ENCODE data around the gene PRSS27. TPM values are rescaled to one million over a fixed set of nuclear protein-coding genes. Genes with fewer than 3 reads are reported as not detected.

The PRSS27 gene
- polyA plus RNA-seq, 1 of the 3 experiments (the other 2 are of a cell fraction), result 7.7 TPM

DNA sequence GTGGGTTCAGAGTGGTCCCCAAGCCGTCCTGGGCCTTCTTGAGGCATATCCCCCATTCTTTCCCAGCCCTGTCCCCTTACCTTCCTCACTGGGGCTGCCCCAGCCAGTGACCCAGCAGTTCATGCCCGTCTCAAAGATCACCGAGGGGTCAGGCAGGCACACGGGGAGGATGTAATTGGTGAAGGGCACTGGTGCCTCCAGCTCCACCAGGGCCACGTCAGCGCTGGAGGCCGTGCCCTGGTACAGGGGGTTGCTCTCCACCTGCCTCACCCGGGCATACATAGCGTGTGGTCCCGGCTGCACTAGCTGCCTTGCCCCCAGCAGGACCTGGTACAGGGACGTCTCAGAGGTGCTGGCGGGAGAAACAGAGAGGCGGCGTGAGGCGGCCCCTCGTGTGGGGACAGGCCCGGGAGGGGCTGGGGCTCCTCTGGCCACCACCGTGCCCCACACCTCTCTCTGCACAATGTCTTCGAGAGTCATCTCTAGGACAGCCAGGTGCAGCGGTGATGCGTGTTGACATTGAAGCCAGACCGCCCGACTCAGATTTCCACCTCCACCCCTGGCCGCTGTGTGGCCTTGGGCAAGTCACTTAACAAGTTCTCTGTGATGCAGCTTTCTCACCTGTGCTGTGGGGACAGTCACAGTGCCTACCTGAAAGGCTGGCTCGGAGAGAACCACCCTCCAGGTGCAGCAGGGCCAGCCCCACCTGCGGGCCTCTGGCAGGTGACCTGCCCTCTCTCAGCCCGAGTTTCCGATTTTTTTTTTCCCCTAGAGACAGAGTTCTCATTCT, 5.8 kb downstream of the PRSS27 start:
- 80% methylated on average over 9 of the region's 28 CpGs for WGBS (ENCODE audit: low lambda C conversion rate)
- TF ChIP-seq, protein P1, sequence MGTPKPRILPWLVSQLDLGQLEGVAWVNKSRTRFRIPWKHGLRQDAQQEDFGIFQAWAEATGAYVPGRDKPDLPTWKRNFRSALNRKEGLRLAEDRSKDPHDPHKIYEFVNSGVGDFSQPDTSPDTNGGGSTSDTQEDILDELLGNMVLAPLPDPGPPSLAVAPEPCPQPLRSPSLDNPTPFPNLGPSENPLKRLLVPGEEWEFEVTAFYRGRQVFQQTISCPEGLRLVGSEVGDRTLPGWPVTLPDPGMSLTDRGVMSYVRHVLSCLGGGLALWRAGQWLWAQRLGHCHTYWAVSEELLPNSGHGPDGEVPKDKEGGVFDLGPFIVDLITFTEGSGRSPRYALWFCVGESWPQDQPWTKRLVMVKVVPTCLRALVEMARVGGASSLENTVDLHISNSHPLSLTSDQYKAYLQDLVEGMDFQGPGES (IDR thresholded peaks at IDR 0.05; ENCODE audit: low read depth, low read length), result no peak
- TF ChIP-seq SMC3 (IDR thresholded peaks at IDR 0.05; ENCODE audit: low read depth, low read length) (no peak), JUND (IDR thresholded peaks at IDR 0.05) (no peak), EP300 (IDR thresholded peaks at IDR 0.05; ENCODE audit: borderline replicate concordance in 1 of 2, low read depth in 1 of 2, low read length in 1 of 2) (no peak)
- no peak overlapping the region for H3K27ac ChIP-seq (ENCODE audit: low read depth in 2 of 2, low read length in 1 of 2)
- ChIA-PET CTCF (no interaction called here), POLR2A (interaction anchor here (0.7 kb wide), 1 partner anchor 178 kb away, joined by 4 read pairs; no protein-coding TSS in a partner anchor)
- H3K9ac ChIP-seq, result no peak overlapping the region
- no peak overlapping the region for H2AFZ ChIP-seq (ENCODE audit: low read depth)
- DNase-seq, result no peak
- H3K9me2 ChIP-seq, result no peaks in the 10 kb centered on the region
- peaks cover 0 to under 1% of the 10 kb centered on the region in 2 experiments; a peak in 1 of 4 replicates for H3K4me1 ChIP-seq (ENCODE audit: control insufficient read depth in 1 of 2, insufficient read depth in 2 of 2, low read depth in 1 of 2, low read length in 1 of 2)
- no peaks in the 10 kb centered on the region for H3K27me3 ChIP-seq (ENCODE audit: insufficient read depth)
- H3K36me3 ChIP-seq (replicated peaks in 1 of 2; ENCODE audit: control insufficient read depth in 1 of 2, insufficient read depth in 2 of 2, low read length in 1 of 2), result peaks cover 0 to 4% of the 10 kb centered on the region in 2 experiments
- no peaks in the 10 kb centered on the region for H3F3A ChIP-seq (replicated peaks; ENCODE audit: insufficient read depth)
- no peaks in the 10 kb centered on the region for H3K79me2 ChIP-seq (ENCODE audit: insufficient read depth)
- H3K4me3 ChIP-seq (ENCODE audit: low read depth in 2 of 2, low read length in 1 of 2), result no peak overlapping the region
- H3K4me2 ChIP-seq, result no peak overlapping the region
- no peaks in the 10 kb centered on the region for H4K20me1 ChIP-seq (ENCODE audit: insufficient read depth)
- no peaks in the 10 kb centered on the region for H3K9me3 ChIP-seq

- ChIA-PET CTCF (interaction anchor here (1.6 kb wide), 1 partner anchor 155 kb away, joined by 5 read pairs; no protein-coding TSS in a partner anchor), POLR2A (no interaction called here)
- H3K27me3 ChIP-seq (ENCODE audit: insufficient read depth), result no peaks in the 10 kb centered on the region
- 74% methylated on average over 11 of the region's 14 CpGs for WGBS (ENCODE audit: low lambda C conversion rate)
- H4K20me1 ChIP-seq (ENCODE audit: insufficient read depth), result no peaks in the 10 kb centered on the region
- H2AFZ ChIP-seq (ENCODE audit: low read depth), result no peak overlapping the region
- H3K9me3 ChIP-seq, result no peaks in the 10 kb centered on the region
- H3K9me2 ChIP-seq, result no peaks in the 10 kb centered on the region
- DNase-seq, result no peak
- H3K9ac ChIP-seq, result no peak overlapping the region
- no peak for TF ChIP-seq FOXJ3 (CRISPR knock-in tag; IDR thresholded peaks at IDR 0.05)
- peaks cover 0 to 9% of the 10 kb centered on the region in 2 experiments for H3K36me3 ChIP-seq (replicated peaks in 1 of 2; ENCODE audit: control insufficient read depth in 1 of 2, insufficient read depth in 2 of 2, low read length in 1 of 2)
- H3K4me1 ChIP-seq (ENCODE audit: control insufficient read depth in 1 of 2, insufficient read depth in 2 of 2, low read depth in 1 of 2, low read length in 1 of 2), result no peaks in the 10 kb centered on the region; a peak in 1 of 4 replicates
- H3K4me3 ChIP-seq (ENCODE audit: low read depth in 2 of 2, low read length in 1 of 2), result no peak overlapping the region
- H3F3A ChIP-seq (replicated peaks; ENCODE audit: insufficient read depth), result no peaks in the 10 kb centered on the region
- no peak overlapping the region for H3K4me2 ChIP-seq
- no peaks in the 10 kb centered on the region for H3K79me2 ChIP-seq (ENCODE audit: insufficient read depth)
- H3K27ac ChIP-seq (ENCODE audit: low read depth in 2 of 2, low read length in 1 of 2), result no peak overlapping the region
These were observed 6.5 kb downstream of the PRSS27 start for GRCh38 chr16:2713523-2713922.

DNA sequence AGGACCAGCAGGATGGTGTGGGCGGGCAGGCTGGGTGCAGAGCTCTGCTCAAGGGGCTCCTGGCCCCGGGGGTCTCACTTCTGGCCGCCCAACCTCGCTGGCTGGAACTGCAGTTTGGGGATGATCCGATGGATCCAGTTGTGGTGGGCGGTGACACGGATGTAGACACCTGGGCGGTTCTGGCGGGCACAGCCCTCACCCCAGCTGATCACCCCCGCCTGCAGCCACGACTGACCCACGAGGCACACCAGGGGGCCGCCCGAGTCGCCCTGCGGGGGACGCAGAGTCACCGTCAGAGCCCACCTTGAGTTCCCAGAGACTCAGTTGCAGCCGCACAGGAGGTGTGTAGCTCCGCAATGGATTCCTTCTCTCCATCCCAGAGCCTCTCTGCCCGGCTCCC, 7.5 kb downstream of the PRSS27 start:
- H3K4me1 ChIP-seq (ENCODE audit: control insufficient read depth in 1 of 2, insufficient read depth in 2 of 2, low read depth in 1 of 2, low read length in 1 of 2), result no peaks in the 10 kb centered on the region; a peak in 1 of 4 replicates
- CTCF ChIA-PET, result interaction anchor here (1.6 kb wide), 1 partner anchor 156 kb away, joined by 5 read pairs; no protein-coding TSS in a partner anchor
- H3K36me3 ChIP-seq (replicated peaks in 1 of 2; ENCODE audit: control insufficient read depth in 1 of 2, insufficient read depth in 2 of 2, low read length in 1 of 2), result peaks cover 0 to 19% of the 10 kb centered on the region in 2 experiments
- H3K27me3 ChIP-seq (ENCODE audit: insufficient read depth), result no peaks in the 10 kb centered on the region
- no peak overlapping the region for H2AFZ ChIP-seq (ENCODE audit: low read depth)
- H3K9me2 ChIP-seq, result no peaks in the 10 kb centered on the region
- no peak overlapping the region for H3K27ac ChIP-seq (ENCODE audit: low read depth in 2 of 2, low read length in 1 of 2)
- WGBS (ENCODE audit: low lambda C conversion rate), result 90% methylated on average over 3 of the region's 21 CpGs
- no peaks in the 10 kb centered on the region for H3F3A ChIP-seq (replicated peaks; ENCODE audit: insufficient read depth)
- H3K9me3 ChIP-seq, result no peaks in the 10 kb centered on the region
- H4K20me1 ChIP-seq (ENCODE audit: insufficient read depth), result no peaks in the 10 kb centered on the region
- H3K4me2 ChIP-seq, result no peak overlapping the region
- POLR2A ChIA-PET, result no interaction called here
- H3K79me2 ChIP-seq (ENCODE audit: insufficient read depth), result no peaks in the 10 kb centered on the region
- no peak overlapping the region for H3K4me3 ChIP-seq (ENCODE audit: low read depth in 2 of 2, low read length in 1 of 2)
- DNase-seq, result no peak
- no peak overlapping the region for H3K9ac ChIP-seq
- TF ChIP-seq SMC3 (IDR thresholded peaks at IDR 0.05; ENCODE audit: low read depth, low read length) (no peak), TCF12 (IDR thresholded peaks at IDR 0.05) (no peak), POLR2AphosphoS5 (IDR thresholded peaks at IDR 0.05; ENCODE audit: low read depth, low read length) (0 out of 2 replicates have a peak, but pooled peaks have one; percentile 15)
